MM.1S (cell line): ENCODE measurements around the gene TMEM178B.

ENCODE experiments used
- EZH2 ChIP-seq: fragments of 300-600 bp; sonication (generic); optimal IDR thresholded peaks from 2 replicates; pipeline ENCODE3; 2017; ENCODE audit warnings: low read depth, mild to moderate bottlenecking, antibody characterized with exemption, low read length, mixed read lengths
- EZH2phosphoT487 ChIP-seq: fragments of 300-600 bp; sonication (generic); IDR thresholded peaks from 2 replicates; pipeline ENCODE4 v1.6.1; 2018; ENCODE audit warnings: antibody characterized with exemption, low read length
- TF ChIP-seq, protein P1 (sequence below): fragments of 300-600 bp; sonication (generic); IDR thresholded peaks from 2 replicates; pipeline ENCODE4 v1.5.1; 2016; ENCODE audit warnings: antibody characterized with exemption, low read length, mixed read lengths

DNA sequence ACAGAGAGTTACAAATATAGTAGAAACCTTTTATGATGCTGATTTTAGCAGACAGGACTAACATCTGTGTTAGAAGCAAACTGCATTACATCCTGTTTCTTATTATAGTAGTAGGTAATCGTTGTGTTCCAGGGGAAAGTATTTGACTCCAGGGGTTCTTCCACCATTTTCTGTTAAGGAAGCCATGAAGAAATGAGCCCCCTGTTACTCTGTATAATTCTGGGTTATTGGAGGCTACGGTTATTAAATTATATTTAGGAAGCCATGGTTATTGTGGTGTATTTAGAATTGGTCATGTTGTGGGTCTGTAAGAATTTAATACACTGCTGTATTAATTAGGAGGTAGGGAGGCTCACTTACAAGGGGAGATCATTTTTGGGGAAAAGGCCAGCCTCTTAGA lies 301.6 kb downstream of the TMEM178B start:
- TF ChIP-seq, protein P1, sequence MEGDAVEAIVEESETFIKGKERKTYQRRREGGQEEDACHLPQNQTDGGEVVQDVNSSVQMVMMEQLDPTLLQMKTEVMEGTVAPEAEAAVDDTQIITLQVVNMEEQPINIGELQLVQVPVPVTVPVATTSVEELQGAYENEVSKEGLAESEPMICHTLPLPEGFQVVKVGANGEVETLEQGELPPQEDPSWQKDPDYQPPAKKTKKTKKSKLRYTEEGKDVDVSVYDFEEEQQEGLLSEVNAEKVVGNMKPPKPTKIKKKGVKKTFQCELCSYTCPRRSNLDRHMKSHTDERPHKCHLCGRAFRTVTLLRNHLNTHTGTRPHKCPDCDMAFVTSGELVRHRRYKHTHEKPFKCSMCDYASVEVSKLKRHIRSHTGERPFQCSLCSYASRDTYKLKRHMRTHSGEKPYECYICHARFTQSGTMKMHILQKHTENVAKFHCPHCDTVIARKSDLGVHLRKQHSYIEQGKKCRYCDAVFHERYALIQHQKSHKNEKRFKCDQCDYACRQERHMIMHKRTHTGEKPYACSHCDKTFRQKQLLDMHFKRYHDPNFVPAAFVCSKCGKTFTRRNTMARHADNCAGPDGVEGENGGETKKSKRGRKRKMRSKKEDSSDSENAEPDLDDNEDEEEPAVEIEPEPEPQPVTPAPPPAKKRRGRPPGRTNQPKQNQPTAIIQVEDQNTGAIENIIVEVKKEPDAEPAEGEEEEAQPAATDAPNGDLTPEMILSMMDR = no peak
- no peak for TF ChIP-seq EZH2phosphoT487
- no peak for TF ChIP-seq EZH2
